ENCODE data around the gene DES. TPM values are rescaled to one million over a fixed set of nuclear protein-coding genes. Genes with fewer than 3 reads are reported as not detected.

Gene DES
- total and polyA plus RNA-seq, 7 experiments from 2014 or later: 1.5 TPM; not detected in 6

GRCh38 chr2:219428469-219428868 lies 10.3 kb downstream of the DES start:
- Mint-ChIP-seq H3K4me1 (peaks cover 0 to 2% (median 0%) of the 10 kb centered on the region in 7 donors), H3K27ac (no peak overlapping the region), H3K27me3 (peaks cover 0 to 33% (median 8%) of the 10 kb centered on the region in 5 donors), H3K4me3 (no peak overlapping the region), H3K9me3 (no peaks in the 10 kb centered on the region), H3K36me3 (no peaks in the 10 kb centered on the region)
- DNase-seq (no peak), ATAC-seq (no peak)
- intact Hi-C loops (cut with micrococcal nuclease): no loop called here
- no peak overlapping the region for H3K27ac ChIP-seq (ENCODE audit: low read depth, low read length)
- no peak overlapping the region for H3K4me3 ChIP-seq (ENCODE audit: low read length)
- H3K27me3 ChIP-seq (ENCODE audit: control insufficient read depth in 2 of 2, insufficient read depth in 2 of 2, low read length in 2 of 2): no peaks in the 10 kb centered on the region
- H3K4me1 ChIP-seq (ENCODE audit: control insufficient read depth in 2 of 2, insufficient read depth in 2 of 2, low read length in 2 of 2): no peaks in the 10 kb centered on the region
- no peaks in the 10 kb centered on the region for H3K36me3 ChIP-seq (ENCODE audit: control insufficient read depth in 2 of 3, insufficient read depth in 3 of 3, low read length in 3 of 3)
- no peaks in the 10 kb centered on the region for H3K9me3 ChIP-seq (ENCODE audit: control insufficient read depth in 2 of 3, low read length in 3 of 3)
- CTCF ChIA-PET: interaction anchor here (3.1 kb wide), 1 partner anchor 102 kb away, joined by 19 read pairs; no protein-coding TSS in a partner anchor
- POLR2A ChIA-PET: no interaction called here

- POLR2A ChIA-PET: no interaction called here
- H3K27me3 ChIP-seq (ENCODE audit: control insufficient read depth in 2 of 2, insufficient read depth in 2 of 2, low read length in 2 of 2): no peaks in the 10 kb centered on the region
- H3K27ac ChIP-seq (ENCODE audit: low read depth, low read length): no peak overlapping the region
- no peak overlapping the region for H3K4me3 ChIP-seq (ENCODE audit: low read length)
- Mint-ChIP-seq H3K4me3 (no peak overlapping the region), H3K27ac (no peak overlapping the region), H3K4me1 (peaks cover 0 to 4% (median 0%) of the 10 kb centered on the region in 7 donors), H3K36me3 (no peaks in the 10 kb centered on the region), H3K9me3 (no peaks in the 10 kb centered on the region), H3K27me3 (peaks cover 0 to 35% (median 12%) of the 10 kb centered on the region in 5 donors)
- no peaks in the 10 kb centered on the region for H3K9me3 ChIP-seq (ENCODE audit: control insufficient read depth in 2 of 3, low read length in 3 of 3)
- intact Hi-C loops (cut with micrococcal nuclease): loop anchor here in 1 of 2 donors (1.0 kb wide), 1 partner anchor 100 kb away; no protein-coding TSS in a partner anchor
- DNase-seq (no peak), ATAC-seq (no peak)
- H3K4me1 ChIP-seq (ENCODE audit: control insufficient read depth in 2 of 2, insufficient read depth in 2 of 2, low read length in 2 of 2): no peaks in the 10 kb centered on the region
- no peaks in the 10 kb centered on the region for H3K36me3 ChIP-seq (ENCODE audit: control insufficient read depth in 2 of 3, insufficient read depth in 3 of 3, low read length in 3 of 3)
- CTCF ChIA-PET: interaction anchor here (0.7 to 3.1 kb wide), 3 partner anchors 25 to 399 kb away, joined by 3 to 19 read pairs (median 3); no protein-coding TSS in a partner anchor
These were observed 11.9 kb downstream of the DES start for GRCh38 chr2:219429958-219430606.

- no peak for DNase-seq
These were observed 12.7 kb downstream of the DES start for GRCh38 chr2:219430633-219431615.

GRCh38 chr2:219433666-219434467 lies 15.7 kb downstream of the DES start:
- ChIA-PET CTCF (no interaction called here), POLR2A (no interaction called here)
- Mint-ChIP-seq H3K9me3 (no peaks in the 10 kb centered on the region), H3K27ac (no peak overlapping the region), H3K4me3 (peak overlapping the region in 2 of 10 donors; percentile 10 to 29), H3K36me3 (no peaks in the 10 kb centered on the region), H3K4me1 (peaks cover 0 to 9% (median 0%) of the 10 kb centered on the region in 7 donors), H3K27me3 (peaks cover 4 to 34% (median 19%) of the 10 kb centered on the region in 5 donors)
- H3K36me3 ChIP-seq (ENCODE audit: control insufficient read depth in 2 of 3, insufficient read depth in 3 of 3, low read length in 3 of 3): no peaks in the 10 kb centered on the region
- no peaks in the 10 kb centered on the region for H3K9me3 ChIP-seq (ENCODE audit: control insufficient read depth in 2 of 3, low read length in 3 of 3)
- intact Hi-C loops (cut with micrococcal nuclease): loop anchor here in 1 of 2 donors (1.0 kb wide), 1 partner anchor 31 kb away; no protein-coding TSS in a partner anchor
- no peak overlapping the region for H3K27ac ChIP-seq (ENCODE audit: low read depth, low read length)
- H3K4me1 ChIP-seq (ENCODE audit: control insufficient read depth in 2 of 2, insufficient read depth in 2 of 2, low read length in 2 of 2): no peaks in the 10 kb centered on the region
- no peak overlapping the region for H3K4me3 ChIP-seq (ENCODE audit: low read length)
- no peak for DNase-seq
- ATAC-seq: no peak
- H3K27me3 ChIP-seq (ENCODE audit: control insufficient read depth in 2 of 2, insufficient read depth in 2 of 2, low read length in 2 of 2): peaks cover 0 to 4% of the 10 kb centered on the region in 2 donors

More at GRCh38 chr2:219430633-219431615, 12.7 kb downstream of the DES start:
- intact Hi-C loops (cut with micrococcal nuclease): loop anchor here in 1 of 2 donors (1.0 kb wide), 1 partner anchor 99 kb away; no protein-coding TSS in a partner anchor
- Histone ChIP-seq H3K9me3 (ENCODE audit: control insufficient read depth in 2 of 3, low read length in 3 of 3) (no peaks in the 10 kb centered on the region), H3K27ac (ENCODE audit: low read depth, low read length) (no peak overlapping the region), H3K4me1 (ENCODE audit: control insufficient read depth in 2 of 2, insufficient read depth in 2 of 2, low read length in 2 of 2) (no peaks in the 10 kb centered on the region), H3K27me3 (ENCODE audit: control insufficient read depth in 2 of 2, insufficient read depth in 2 of 2, low read length in 2 of 2) (no peaks in the 10 kb centered on the region), H3K4me3 (ENCODE audit: low read length) (no peak overlapping the region), H3K36me3 (ENCODE audit: control insufficient read depth in 2 of 3, insufficient read depth in 3 of 3, low read length in 3 of 3) (no peaks in the 10 kb centered on the region)
- Mint-ChIP-seq H3K36me3 (no peaks in the 10 kb centered on the region), H3K4me3 (no peak overlapping the region), H3K27me3 (peaks cover 7 to 33% (median 15%) of the 10 kb centered on the region in 5 donors), H3K27ac (no peak overlapping the region), H3K9me3 (no peaks in the 10 kb centered on the region), H3K4me1 (peaks cover 0 to 8% (median 0%) of the 10 kb centered on the region in 7 donors)
- ATAC-seq: no peak
- POLR2A ChIA-PET: no interaction called here
- CTCF ChIA-PET: interaction anchor here (1.1 to 3.1 kb wide), 2 partner anchors 26 to 99 kb away, joined by 3 to 19 read pairs; no protein-coding TSS in a partner anchor

- no peak overlapping the region for H3K4me3 ChIP-seq (ENCODE audit: low read length)
- POLR2A ChIA-PET: no interaction called here
- Mint-ChIP-seq H3K27me3 (peaks cover 4 to 34% (median 19%) of the 10 kb centered on the region in 5 donors), H3K9me3 (no peaks in the 10 kb centered on the region), H3K27ac (no peak overlapping the region), H3K4me1 (peaks cover 0 to 9% (median 0%) of the 10 kb centered on the region in 7 donors), H3K36me3 (no peaks in the 10 kb centered on the region), H3K4me3 (peak overlapping the region in 1 of 10 donors; percentile 10)
- DNase-seq (no peak), ATAC-seq (no peak)
- H3K36me3 ChIP-seq (ENCODE audit: control insufficient read depth in 2 of 3, insufficient read depth in 3 of 3, low read length in 3 of 3): no peaks in the 10 kb centered on the region
- no peak overlapping the region for H3K27ac ChIP-seq (ENCODE audit: low read depth, low read length)
- peaks cover 0 to 6% of the 10 kb centered on the region in 2 donors for H3K27me3 ChIP-seq (ENCODE audit: control insufficient read depth in 2 of 2, insufficient read depth in 2 of 2, low read length in 2 of 2)
- CTCF ChIA-PET: no interaction called here
- H3K9me3 ChIP-seq (ENCODE audit: control insufficient read depth in 2 of 3, low read length in 3 of 3): no peaks in the 10 kb centered on the region
- H3K4me1 ChIP-seq (ENCODE audit: control insufficient read depth in 2 of 2, insufficient read depth in 2 of 2, low read length in 2 of 2): no peaks in the 10 kb centered on the region
- intact Hi-C loops (cut with micrococcal nuclease): loop anchor here in 1 of 2 donors (1.0 kb wide), 1 partner anchor 31 kb away; no protein-coding TSS in a partner anchor
These were observed 16.2 kb downstream of the DES start for GRCh38 chr2:219434468-219434717.

Data from naive thymus-derived CD4-positive, alpha-beta T cell (primary cell).